D721Med (cell line): Measurements from ENCODE around the gene CCDC141.

Experiments used
- DNase-seq: peaks from one replicate; pipeline ENCODE4 v3.0.0; 2011; ENCODE audit warnings: low spot score; ENCODE audit not compliant: insufficient read length
- FAIRE-seq: peaks from 2 replicates; lab custom pipeline; 2011; peaks lifted over from hg19 to GRCh38; lab: Jason Lieb, UNC
- CTCF ChIP-seq: IDR thresholded peaks from 2 replicates; pipeline ENCODE4 v1.5.1; 2012; ENCODE audit warnings: mild to moderate bottlenecking, control low read depth; ENCODE audit not compliant: insufficient read depth; ENCODE audit errors: missing control alignments

The CCDC141 gene

GRCh38 chr2:178880257-178880656 lies 169.7 kb downstream of the CCDC141 start:
- FAIRE-seq (peak; percentile 82), DNase-seq (no peak)
- no peak for TF ChIP-seq CTCF

- FAIRE-seq (no peak), DNase-seq (no peak)
- TF ChIP-seq CTCF: no peak
Observed at GRCh38 chr2:178877874-178878273, 172.1 kb downstream of the CCDC141 start.

GRCh38 chr2:178874529-178875240 lies 175.3 kb downstream of the CCDC141 start:
- DNase-seq: no peak
- TF ChIP-seq CTCF: no peak
- FAIRE-seq: no peak

GRCh38 chr2:178873912-178874311 lies 176.0 kb downstream of the CCDC141 start:
- DNase-seq (no peak), FAIRE-seq (peak; percentile 61)
- TF ChIP-seq CTCF: no peak

- DNase-seq: no peak
- no peak for TF ChIP-seq CTCF
- no peak for FAIRE-seq
Observed at GRCh38 chr2:178871536-178871935, 178.4 kb downstream of the CCDC141 start.

GRCh38 chr2:178870703-178871102 lies 179.2 kb downstream of the CCDC141 start:
- FAIRE-seq (no peak), DNase-seq (no peak)
- no peak for TF ChIP-seq CTCF

GRCh38 chr2:178865999-178866398 lies 183.9 kb downstream of the CCDC141 start:
- no peak for TF ChIP-seq CTCF
- FAIRE-seq (no peak), DNase-seq (no peak)
